GM18519 (cell line): ENCODE results near the gene MRPS12.

ENCODE experiments used
- ATAC-seq: cut with Tn5 transposase; IDR thresholded peaks from one replicate; pipeline ENCODE4 v1.9.1; 2021; ENCODE audit warnings: mild to moderate bottlenecking, moderate library complexity; ENCODE audit not compliant: unreplicated experiment, low FRiP score

The MRPS12 gene

DNA sequence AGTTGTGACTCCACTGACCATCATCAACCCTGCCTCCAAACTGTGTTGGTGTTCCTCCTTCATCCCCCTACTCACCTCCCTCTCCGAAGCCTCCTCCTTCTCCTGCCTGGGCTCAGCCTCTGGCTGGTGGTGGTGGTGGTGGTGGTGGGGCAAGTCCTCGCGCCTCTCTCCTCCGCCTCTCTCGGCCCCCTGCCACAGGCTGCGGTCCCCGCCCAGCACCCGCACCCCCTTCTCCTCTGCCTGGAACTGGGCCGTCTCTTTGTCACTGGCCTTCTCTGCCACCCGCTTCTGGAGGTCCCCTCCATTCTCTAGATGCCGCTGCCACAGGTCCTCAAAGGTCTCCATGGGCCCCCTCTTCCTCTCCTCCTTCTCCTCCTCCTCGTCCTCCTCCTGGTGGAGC is 20.3 kb upstream of the MRPS12 start:
- no peak for ATAC-seq

DNA sequence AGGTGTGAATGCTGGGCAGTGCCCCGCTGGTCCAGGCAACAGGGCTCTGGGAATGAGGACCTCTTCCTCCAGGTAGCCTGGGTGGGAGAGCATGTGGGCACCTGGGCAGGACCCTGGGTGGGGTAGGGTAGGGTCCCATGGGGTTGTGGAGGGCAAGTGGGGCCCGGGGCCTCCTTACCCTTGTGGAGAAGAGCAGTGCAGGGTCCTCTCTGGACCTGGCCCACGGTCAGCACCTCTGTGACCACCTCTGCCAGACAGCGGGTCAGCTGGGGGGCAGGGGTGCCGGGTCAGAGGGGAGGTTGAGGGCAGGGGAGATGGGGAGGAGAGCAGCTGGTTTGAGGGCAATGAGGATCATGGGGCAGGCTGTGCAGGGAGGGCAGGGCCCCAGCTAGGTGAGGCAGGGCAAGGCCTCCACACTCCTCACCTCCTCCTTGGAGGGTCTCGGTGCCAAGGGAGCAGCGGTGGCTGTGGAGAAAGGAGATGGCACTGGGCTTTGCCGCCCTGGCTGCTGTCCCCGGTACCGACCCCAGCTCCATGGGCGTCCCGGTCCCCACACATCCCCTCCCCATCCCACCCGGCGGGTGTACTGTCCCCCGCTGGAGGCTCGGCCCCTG is 19.2 kb upstream of the MRPS12 start:
- ATAC-seq = no peak

DNA sequence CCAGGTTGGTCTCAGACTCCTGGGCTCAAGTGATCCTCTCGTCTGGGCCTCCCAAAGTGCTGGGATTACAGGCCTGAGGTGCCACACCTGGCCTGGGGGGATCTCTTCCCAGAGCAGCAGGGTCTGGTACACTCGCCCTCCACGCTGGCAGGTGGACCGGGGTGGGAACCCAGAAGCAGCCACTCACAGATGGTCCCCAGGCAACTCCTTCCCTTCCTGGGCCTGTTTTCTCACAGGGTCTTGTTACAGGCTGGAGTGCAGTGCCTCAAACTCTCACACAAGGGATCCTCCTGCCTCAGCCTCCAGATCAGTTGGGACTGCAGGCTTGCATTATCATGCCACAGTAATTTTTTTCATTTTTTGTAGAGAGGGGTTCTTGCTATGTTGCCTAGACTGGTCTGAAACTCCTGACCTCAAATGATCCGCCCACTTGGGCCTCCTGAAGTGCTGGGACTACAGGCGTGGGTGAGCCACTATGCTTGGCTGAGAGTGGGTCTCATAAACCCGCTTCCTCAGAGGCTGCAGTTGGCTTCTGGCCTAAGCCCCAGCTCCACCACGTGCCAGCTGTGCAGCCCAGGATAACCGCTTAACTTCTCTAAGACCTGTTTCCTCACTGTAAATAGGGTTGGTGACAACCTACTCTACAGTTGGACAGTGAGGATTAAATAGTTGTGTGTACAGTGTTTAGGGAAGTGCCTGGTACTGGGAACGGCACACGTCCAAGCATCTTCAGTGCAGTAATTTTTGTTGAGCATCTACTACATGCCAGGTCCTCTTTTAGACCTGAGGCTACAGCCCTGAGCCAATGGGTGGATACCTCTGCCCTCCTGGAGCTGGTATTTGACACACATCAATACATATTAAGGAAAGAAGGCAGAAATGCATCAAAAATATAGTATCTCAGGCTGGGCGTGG is 17.9 kb upstream of the MRPS12 start:
- no peak for ATAC-seq

DNA sequence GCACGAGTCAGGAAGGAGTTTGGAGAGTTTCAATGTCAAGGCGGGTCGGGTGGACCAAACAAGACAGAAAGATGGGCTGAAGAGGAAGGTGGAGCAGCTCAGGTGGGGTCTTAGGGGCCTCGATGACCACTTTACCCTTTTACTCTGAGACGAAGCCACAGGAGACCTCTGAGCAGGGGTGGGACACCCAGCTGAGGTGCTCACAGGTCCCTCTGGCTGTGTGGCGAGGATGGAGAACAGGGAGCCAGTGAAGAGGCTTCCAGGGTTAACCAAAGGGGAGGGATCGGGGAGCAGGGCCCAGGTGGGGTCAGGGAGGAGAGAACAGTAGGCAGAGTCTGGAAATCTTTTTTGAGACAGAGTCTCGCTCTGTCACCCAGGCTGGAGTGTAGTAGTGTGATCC is 16.8 kb upstream of the MRPS12 start:
- no peak for ATAC-seq

DNA sequence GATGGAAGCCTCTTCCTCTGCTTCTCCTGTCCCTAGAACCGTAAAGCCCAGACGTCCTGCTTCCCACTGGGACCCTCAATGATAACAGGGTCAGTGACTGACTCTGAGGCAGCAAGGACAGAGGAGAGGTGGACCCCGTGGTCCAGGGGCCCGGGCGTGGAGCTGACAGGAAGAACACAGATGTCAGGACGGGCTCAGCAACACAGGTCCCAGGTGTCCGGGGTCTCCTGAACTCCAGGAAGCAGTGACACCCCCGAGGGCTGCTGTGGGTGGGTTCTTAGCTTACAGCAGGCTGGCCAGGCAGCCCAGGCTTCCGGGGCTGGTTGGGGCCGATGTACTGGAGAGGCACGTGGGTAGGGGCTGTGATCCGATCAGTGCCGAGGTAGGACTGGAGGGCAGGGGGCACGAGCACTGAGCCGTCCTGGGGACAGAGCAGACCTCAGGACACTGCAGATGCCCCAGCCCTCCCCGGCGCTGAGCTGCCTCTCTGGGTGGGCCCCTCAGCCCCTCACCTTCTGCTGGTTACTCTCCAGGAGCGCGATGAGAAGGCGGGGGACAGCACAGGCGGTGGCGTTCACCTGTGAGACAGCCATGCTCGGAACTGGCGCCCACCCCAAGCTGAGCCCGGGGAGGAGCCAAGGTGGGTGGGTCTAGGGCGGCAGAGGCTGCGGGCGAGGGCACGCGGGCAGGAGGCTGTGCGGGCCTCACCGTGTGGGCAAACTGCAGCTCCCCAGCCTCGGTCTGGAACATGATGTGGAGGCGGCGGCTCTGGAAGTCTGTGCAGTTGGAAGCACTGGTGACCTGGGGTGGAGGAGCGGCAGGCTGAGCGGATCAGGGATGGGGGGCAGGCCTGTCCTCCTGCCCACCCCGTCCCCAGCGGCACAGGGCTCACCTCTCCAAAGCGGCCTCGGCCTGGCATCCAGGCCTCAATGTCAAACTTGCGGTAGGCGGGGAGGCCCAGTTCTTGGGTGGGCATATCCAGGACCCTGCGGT is 15.1 kb upstream of the MRPS12 start:
- ATAC-seq = no peak

DNA sequence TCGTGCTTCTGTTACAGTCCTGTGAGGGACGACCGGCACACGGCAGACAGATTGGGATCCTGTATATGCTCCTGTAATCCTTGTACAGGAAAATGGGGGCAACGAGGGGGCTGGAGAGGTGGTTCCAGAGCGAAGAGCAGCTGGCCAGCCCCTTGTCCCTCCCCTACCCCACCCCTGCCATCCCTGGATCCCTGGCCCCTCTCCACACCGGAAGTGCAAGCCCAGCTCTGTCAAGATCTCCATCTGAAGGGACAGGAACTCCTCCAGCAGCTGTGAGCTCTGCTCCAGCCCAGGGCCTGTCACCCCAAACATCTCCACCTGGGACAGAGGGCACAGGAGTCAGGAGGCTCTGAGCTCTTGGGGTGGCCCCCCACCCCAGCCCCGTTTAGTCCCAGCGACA is 13.2 kb upstream of the MRPS12 start:
- no peak for ATAC-seq

DNA sequence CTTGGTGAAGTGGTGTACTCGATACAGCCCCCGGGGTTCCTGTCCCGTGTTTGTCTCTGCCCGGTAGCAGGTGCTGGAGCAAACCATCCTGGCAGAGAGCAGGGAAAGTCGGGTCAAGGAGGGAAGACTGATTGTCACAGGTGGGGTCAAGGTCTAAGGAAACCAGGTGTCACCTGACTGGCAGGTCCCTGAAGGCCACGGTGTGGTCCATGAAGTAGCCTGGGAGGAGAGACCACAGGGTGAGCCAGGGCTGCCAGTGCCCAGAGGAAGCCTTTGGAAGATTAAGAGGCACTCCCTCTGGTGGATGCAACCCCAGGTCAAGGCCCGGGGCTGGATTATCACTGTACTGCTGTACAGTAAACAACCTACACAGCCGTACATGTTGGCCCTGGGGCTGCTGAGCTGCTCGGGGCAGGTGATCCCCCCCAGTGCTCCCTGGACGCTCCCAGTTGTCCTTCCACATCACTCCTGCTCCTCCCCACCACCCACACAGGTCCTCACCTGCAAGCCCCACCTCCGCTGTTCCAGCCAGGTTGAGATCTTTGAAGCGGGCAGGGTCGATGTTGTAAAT is 12.7 kb upstream of the MRPS12 start:
- no peak for ATAC-seq

DNA sequence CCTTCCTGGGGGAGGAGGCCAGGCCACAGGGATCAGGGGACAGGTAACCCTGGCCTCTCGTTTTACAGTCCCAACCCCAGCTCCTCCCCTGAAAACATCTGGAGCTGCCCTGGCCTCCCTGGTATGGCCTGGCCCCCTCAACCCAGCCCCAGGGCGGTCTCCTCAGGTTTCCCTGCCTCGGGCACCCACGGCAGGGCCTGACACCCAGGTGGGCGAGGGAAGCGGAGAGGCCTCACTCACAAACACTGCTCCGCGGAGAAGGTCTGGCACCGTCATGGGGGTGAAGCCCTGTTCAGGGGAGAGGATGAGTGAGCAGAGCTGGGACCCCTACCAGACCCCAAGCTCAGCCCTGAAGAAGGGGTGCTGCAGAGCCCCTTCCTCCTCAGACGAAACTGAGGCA is 12.2 kb upstream of the MRPS12 start:
- no peak for ATAC-seq

DNA sequence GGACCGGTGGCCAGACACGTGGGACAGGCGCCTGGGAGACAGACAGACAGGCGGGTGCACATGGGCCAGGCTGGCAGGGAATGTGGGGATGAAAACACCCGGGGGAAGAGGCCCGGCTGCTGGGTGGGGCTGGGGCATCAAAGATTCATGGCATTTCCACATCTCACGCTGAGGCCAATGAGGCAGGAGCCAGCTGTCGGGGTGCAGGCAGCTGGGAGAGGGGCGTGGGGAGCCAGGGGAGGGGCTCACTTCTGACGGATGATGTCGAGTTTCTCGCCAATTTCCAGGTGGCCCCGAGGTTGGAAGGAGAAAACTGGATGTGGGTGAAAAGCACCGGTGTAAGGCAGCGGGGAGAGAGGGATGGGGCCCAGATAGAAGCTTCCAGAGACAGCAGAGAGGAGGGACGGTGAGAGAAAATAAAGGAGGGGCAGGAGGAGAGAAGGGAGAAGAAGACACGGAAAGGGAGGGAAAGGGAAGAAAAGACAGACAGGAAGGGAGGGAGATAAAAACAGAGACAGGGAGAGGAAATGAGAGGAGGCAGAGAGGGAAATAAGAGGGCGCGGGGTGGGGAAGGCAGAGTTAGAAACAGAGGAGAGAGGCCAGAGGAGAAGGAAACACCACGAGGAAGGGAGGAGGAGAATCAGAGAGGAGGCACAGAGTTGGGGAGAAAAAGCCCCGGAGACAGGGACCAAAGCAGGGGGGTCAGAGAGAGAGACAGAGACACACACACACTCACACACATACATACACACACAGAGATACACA is 10.7 kb upstream of the MRPS12 start:
- no peak for ATAC-seq

DNA sequence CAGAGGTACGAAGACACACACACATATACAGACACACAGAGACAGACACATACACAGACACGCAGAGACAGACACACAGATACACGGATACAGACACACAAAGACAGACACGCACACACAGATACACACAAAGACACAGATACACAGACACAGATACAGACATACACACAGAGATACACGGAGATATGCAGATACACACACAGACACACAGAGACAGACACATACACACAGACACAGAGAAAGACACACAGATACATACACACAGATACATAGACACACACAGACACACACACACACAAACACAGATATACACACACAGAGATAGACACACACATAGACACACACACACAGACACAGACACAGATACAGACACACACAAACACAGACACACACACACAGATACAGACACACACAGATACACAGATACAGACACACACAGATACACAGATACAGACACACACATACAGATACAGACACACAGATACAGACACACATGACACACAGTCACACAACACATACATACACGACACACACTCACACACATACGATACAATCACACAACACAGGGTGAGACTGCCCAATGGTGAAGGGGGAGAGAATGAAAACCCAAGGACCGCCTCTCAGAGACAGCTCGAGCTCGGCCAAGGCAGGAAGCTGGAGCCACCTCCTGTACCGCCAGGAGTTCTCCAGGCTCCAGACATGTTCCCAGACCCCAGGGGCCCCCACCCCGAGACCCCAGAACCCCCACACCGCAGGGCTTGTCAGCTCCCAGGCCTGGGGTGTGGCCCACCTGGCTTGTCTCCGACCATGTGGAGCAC is 9.9 kb upstream of the MRPS12 start:
- no peak for ATAC-seq

DNA sequence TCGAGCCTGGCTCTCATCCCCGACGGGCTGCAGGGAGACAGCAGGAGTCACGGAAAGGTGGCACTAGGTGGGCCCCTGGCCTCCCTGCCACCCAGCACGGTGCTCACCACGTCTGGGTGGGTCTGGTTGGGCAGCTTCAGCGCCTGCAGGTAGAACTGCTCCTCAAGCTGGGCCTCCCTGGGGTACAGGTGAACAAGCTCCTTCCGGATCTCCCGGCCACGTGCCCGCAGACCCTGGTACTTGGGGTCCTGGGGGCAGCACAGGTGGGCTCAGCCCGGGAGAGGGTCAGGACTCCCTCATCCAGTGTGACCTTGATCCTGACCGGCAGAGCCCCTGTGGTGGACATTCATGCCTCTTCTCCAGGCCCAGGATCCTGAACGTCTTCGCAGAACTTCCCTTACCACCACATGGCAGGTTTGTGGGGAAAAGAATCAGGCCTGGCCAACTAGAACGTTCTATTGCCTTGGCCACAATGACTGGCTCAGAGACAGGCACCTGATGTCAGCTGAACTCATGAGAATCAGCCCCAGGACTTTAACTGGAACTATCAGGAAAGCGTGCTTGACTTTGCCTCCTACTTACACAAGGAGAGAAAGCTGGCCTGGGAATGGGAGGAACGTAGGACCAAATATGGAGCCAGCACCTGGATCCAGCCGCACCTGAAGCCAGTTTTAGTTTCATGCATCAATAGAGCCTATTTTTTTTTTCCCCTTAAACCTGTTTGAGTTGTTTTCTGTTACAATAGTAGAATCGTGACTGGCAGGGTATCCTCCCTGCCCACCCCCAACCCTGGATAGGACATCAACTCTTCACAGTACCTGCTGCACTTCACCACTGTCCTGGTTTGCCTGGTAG is 9.1 kb upstream of the MRPS12 start:
- ATAC-seq = no peak

DNA sequence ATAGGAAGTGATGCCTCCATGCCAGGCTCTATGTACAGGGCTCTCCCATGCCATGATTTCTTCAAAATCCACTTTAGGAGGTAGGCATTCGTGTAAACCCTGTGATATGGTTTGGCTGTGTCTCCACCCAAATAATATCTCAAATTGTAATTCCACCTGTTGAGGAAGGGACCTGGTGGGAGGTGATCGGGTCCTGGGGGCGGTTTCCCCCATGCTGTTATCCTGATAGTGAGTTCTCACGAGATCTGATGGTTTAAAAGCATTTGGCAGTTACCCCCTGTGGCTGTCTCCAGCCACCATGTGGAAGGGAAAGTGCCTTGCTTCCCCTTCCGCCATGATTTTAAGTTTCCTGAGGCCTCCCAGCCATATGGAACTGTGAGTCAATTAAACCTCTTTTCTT is 8.3 kb upstream of the MRPS12 start:
- no peak for ATAC-seq

DNA sequence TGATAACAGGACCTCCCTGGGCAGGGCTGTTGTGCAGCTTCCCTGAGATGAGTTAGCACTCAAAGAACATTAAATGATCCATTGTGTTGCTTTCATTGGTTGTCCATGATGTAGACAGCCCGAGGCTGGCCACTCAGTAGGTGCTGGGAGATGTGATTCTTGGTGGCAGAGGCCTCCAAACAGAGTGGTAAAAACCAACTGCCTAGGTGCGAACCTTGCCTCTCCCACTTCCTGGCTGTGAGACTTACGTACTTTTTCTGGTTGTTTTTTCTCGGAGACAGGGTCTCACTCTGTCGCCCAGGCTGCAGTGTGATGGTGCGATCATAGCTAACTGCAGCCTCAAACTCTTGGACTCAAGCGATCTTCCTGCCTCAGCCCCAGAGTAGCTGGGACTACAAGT is 6.4 kb upstream of the MRPS12 start:
- no peak for ATAC-seq

DNA sequence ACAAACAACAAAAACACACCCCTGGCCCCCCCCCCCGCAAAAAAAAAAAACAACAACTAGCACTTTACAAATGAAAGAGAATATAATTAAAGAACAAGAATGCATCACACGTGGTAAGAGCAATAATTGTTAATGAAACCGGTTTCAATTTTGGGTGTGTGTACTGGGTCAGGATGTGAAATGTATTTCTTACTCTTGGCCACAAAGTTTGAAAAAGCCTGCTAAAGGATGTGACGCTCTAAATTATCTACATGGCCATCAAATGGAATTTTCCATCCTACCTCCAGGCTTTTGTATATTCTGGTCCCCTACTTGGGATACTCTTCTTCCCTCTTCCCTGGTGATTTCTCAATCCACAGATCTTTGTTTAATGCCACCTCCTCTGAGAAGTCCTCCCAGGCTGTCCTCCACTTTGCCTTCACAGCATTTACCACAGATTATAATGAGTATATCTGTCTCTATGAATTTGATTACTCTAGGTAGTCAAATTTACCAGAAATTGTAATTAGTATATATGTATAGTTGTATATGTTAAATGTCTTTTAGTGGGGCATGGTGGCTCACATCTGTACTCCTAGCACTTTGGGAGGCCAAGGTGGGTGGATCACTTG is 2.2 kb upstream of the MRPS12 start:
- ATAC-seq = no peak

DNA sequence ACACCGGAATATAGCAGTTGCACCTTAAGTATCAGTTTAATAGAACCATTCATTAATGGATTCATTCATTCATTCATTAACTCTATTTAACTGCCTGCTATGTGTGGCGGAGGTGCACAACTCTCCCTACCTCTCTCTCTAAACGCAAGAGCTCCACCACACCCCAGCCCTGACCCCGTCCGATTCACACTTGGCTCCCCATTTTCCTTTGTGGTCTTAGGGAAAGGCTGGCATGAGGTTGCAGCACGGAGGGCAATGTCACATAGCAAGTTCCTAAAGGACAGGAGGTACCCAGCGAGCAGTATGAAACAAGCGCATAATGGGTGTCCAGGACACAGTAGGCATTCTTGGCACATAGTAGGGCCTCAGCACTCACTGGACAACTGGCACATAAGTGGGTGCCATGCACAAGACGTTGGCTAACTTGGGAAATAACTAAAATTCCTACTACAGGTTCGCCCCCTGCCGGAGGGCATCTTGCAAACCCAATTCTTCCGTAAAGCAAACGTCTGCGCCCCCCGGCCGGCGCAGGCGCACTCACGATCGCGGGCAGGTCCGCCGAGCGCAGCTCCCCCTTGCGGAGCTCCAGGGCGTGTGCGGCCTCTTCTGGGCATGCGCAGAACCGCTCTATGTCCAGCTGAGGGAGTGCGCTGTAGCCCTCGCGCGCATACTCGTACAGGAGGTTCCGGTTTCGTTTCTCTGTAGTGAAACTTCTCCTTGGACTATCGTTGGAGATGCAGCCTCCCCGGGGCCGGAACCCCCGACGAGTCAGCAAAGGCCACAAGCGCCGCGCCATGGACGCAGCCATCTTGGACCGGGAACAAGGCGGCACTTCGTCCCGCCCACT is 592 bp upstream of the MRPS12 start, which contains the start of gene SARS2:
Gene SARS2, minus strand, starts transcription at position 835 of the 847 bp plus-strand sequence. Its CDS starts 27 bp downstream, at position 808.
- ATAC-seq = peak; percentile 50

DNA sequence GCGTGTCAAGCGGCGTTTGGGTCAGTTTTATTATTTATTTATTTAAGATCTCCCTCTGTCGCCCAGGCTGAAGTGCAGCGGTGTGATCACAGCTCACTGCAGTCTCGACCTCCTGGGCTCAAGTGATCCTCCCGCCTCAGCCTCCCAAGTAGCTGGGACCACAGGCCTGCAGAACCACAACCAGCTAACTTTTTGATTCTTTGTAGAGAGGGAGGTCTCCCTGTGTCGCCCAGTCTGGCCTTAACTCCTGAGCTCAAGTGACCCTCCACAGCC is 713 bp downstream of the MRPS12 start:
- ATAC-seq = no peak
